Gastroesophageal sphincter (tissue), 4 donors: Measurements from ENCODE around the gene ZBTB18. TPM values are rescaled to one million over a fixed set of nuclear protein-coding genes. Genes with fewer than 3 reads are reported as not detected.
A peak's percentile ranks its signal among the peaks of the same experiment; 100 is the strongest.
"Not testable (repeated sequence)": the region's sequence is repeated elsewhere in the genome, so short reads cannot be mapped to it uniquely, and the experiment has no call there.

Experiments
- ATAC-seq: fragments of 150-250 bp; one replicate; pipeline ENCODE4 v1.9.1; 2016; ENCODE audit warnings: mild to moderate bottlenecking, moderate library complexity
- H3K27ac ChIP-seq, 4 donors: fragments of 200-600 bp; sonication (generic) in 3 of 4; 1 replicate in 3 of 4; 2 replicates in 1 of 4; pipeline ENCODE4 v1.5.1; 2016 to 2019
- H3K27me3 ChIP-seq: fragments of 200-600 bp; sonication (generic); one replicate; pipeline ENCODE4 v1.5.1; 2019
- H3K36me3 ChIP-seq, 2 donors: fragments of 200-600 bp; sonication (generic); one replicate each; pipeline ENCODE4 v1.5.1; 2019; ENCODE audit warnings: control low read depth in 1 of 2
- H3K4me1 ChIP-seq, 3 donors: fragments of 200-600 bp; sonication (generic); 1 replicate in 2 of 3; 2 replicates in 1 of 3; pipeline ENCODE4 v1.5.1; 2016 to 2019; ENCODE audit warnings: control low read depth in 2 of 3
- H3K4me3 ChIP-seq, 2 donors: fragments of 200-600 bp; sonication (generic); one replicate each; pipeline ENCODE4 v1.5.1; 2019; ENCODE audit warnings: mild to moderate bottlenecking in 1 of 2, moderate library complexity in 1 of 2
- H3K9me3 ChIP-seq, 3 donors: fragments of 200-600 bp; sonication (generic); one replicate each; pipeline ENCODE4 v1.5.1; 2017 to 2019; ENCODE audit warnings: control low read depth in 2 of 3
- CTCF ChIP-seq, 4 experiments: fragments of 200-600 bp in 2 of 4; fragments of 450-650 bp in 2 of 4; sonication (generic) in 1 of 4; IDR thresholded peaks; one replicate each; pipeline ENCODE4 v1.5.1; 2017 to 2019; ENCODE audit warnings: antibody characterized with exemption in 4 of 4, mild to moderate bottlenecking in 2 of 4, moderate library complexity in 2 of 4
- EP300 ChIP-seq: sonication (generic); formaldehyde crosslinking; IDR thresholded peaks from one replicate; pipeline ENCODE4 v1.6.1; 2017; ENCODE audit warnings: antibody characterized with exemption, mild to moderate bottlenecking
- POLR2A ChIP-seq, 2 donors: fragments of 450-650 bp; IDR thresholded peaks; one replicate each; pipeline ENCODE4 v1.6.1; 2017; ENCODE audit warnings: antibody characterized with exemption in 2 of 2, mild to moderate bottlenecking in 2 of 2, moderate library complexity in 1 of 2
- POLR2AphosphoS5 ChIP-seq: sonication (generic); formaldehyde crosslinking; IDR thresholded peaks from one replicate; pipeline ENCODE4 v1.6.1; 2017; ENCODE audit warnings: antibody characterized with exemption
- WGBS, 2 donors: methylation state at CpG; one replicate each; pipeline ENCODE4 v1.1.5; 2018; ENCODE audit warnings: low coverage in 1 of 2; 5-methylcytosine and 5-hydroxymethylcytosine counted together
- total RNA-seq, 4 donors: library from RNA; depleted of rRNA; stranded (reverse); fragments of >200 nt; gene quantifications; one replicate each; pipeline ENCODE4 v1.1.0, GENCODE V29; 2016

ZBTB18 gene
- total RNA-seq, 4 donors from 2014 or later: 12.5 to 25.1 (median 20.4) TPM

GRCh38 chr1:244035358-244035757 lies 15.7 kb upstream of the ZBTB18 start:
- WGBS, 2 donors: 88 to 93% methylated on average over 7 to 11 of the region's 11 CpGs
- Histone ChIP-seq H3K27ac (no peak overlapping the region), H3K27me3 (peaks cover 5% of the 10 kb centered on the region), H3K36me3 (no peaks in the 10 kb centered on the region), H3K9me3 (no peaks in the 10 kb centered on the region), H3K4me1 (no peaks in the 10 kb centered on the region), H3K4me3 (no peak overlapping the region)
- TF ChIP-seq CTCF (IDR thresholded peaks at IDR 0.05) (no peak), EP300 (no peak), POLR2AphosphoS5 (no peak), POLR2A (IDR thresholded peaks at IDR 0.05) (no peak)
- no peak for ATAC-seq

- 68 to 73% methylated on average over 7 to 9 of the region's 9 CpGs for WGBS, 2 donors
- no peaks in the 10 kb centered on the region for H3K4me1 ChIP-seq
- H3K4me3 ChIP-seq: no peak overlapping the region
- ATAC-seq: no peak
- no peak overlapping the region for H3K27ac ChIP-seq
- TF ChIP-seq EP300 (no peak), POLR2A (IDR thresholded peaks at IDR 0.05) (no peak), POLR2AphosphoS5 (no peak), CTCF (IDR thresholded peaks at IDR 0.05) (no peak)
- H3K9me3 ChIP-seq: no peaks in the 10 kb centered on the region
- H3K27me3 ChIP-seq: peaks cover 5% of the 10 kb centered on the region
- no peaks in the 10 kb centered on the region for H3K36me3 ChIP-seq
These were observed 13.8 kb upstream of the ZBTB18 start for GRCh38 chr1:244037252-244037651.

GRCh38 chr1:244041466-244042120 lies 9.5 kb upstream of the ZBTB18 start:
- Histone ChIP-seq H3K4me3 (no peak overlapping the region), H3K27ac (no peak overlapping the region), H3K4me1 (peaks cover 0 to 2% (median 0%) of the 10 kb centered on the region in 3 donors), H3K27me3 (no peaks in the 10 kb centered on the region), H3K36me3 (no peaks in the 10 kb centered on the region), H3K9me3 (no peaks in the 10 kb centered on the region)
- WGBS, 2 donors: 79 to 80% methylated on average over 4 of the region's 4 CpGs
- ATAC-seq: no peak
- TF ChIP-seq POLR2A (IDR thresholded peaks at IDR 0.05) (no peak), POLR2AphosphoS5 (no peak), CTCF (IDR thresholded peaks at IDR 0.05) (no peak), EP300 (no peak)

- Histone ChIP-seq H3K9me3 (no peaks in the 10 kb centered on the region), H3K27ac (no peak overlapping the region), H3K36me3 (no peaks in the 10 kb centered on the region), H3K4me3 (no peak overlapping the region), H3K4me1 (peaks cover 0 to 8% (median 0%) of the 10 kb centered on the region in 3 donors), H3K27me3 (no peaks in the 10 kb centered on the region)
- TF ChIP-seq CTCF (IDR thresholded peaks at IDR 0.05): no peak
- no peak for TF ChIP-seq EP300
- TF ChIP-seq POLR2AphosphoS5: no peak
- no peak for TF ChIP-seq POLR2A (IDR thresholded peaks at IDR 0.05)
- no peak for ATAC-seq
- 93% methylated on average over 3 of the region's 3 CpGs for WGBS, 2 donors
These were observed 8.8 kb upstream of the ZBTB18 start for GRCh38 chr1:244042293-244042692.

- H3K27me3 ChIP-seq: no peaks in the 10 kb centered on the region
- WGBS, 2 donors: 0 to 89% methylated on average over 1 of the region's 1 CpG
- TF ChIP-seq POLR2A (IDR thresholded peaks at IDR 0.05): no peak
- no peak for ATAC-seq
- H3K36me3 ChIP-seq: no peaks in the 10 kb centered on the region
- no peak overlapping the region for H3K27ac ChIP-seq
- no peaks in the 10 kb centered on the region for H3K9me3 ChIP-seq
- H3K4me1 ChIP-seq: peaks cover 0 to 8% (median 0%) of the 10 kb centered on the region in 3 donors
- H3K4me3 ChIP-seq: no peak overlapping the region
These were observed 6.7 kb upstream of the ZBTB18 start for GRCh38 chr1:244044423-244044822.

- not testable (repeated sequence) for H3K36me3 ChIP-seq, H3K4me3 ChIP-seq, ATAC-seq, H3K27me3 ChIP-seq, H3K9me3 ChIP-seq
- peak overlapping the region in 1 of 4 donors; percentile 96 for H3K27ac ChIP-seq
- WGBS, 2 donors: 77 to 100% methylated on average over 1 of the region's 1 CpG
- peaks cover 0 to 23% (median 5%) of the 10 kb centered on the region in 3 donors for H3K4me1 ChIP-seq
These were observed 4.8 kb upstream of the ZBTB18 start for GRCh38 chr1:244046254-244046653.
